PFSK-1 (cell line): ENCODE results near the gene OR4C6.

Source experiments
- FOXP2 ChIP-seq: optimal IDR thresholded peaks from 2 replicates; pipeline ENCODE3; 2011; ENCODE audit warnings: borderline replicate concordance, control low read depth, inconsistent platforms; ENCODE audit not compliant: insufficient read depth; ENCODE audit errors: extremely low read length, extremely low read depth
- POLR2AphosphoS5 ChIP-seq: IDR thresholded peaks from 2 replicates; pipeline ENCODE4 v1.6.1; 2012; ENCODE audit warnings: low read depth, mild to moderate bottlenecking, control low read depth, low read length, moderate library complexity
- REST ChIP-seq, 2 experiments: IDR thresholded peaks; 2 replicates each; pipeline versions ENCODE4 v1.6.1 to v1.8.0; 2011 to 2012; ENCODE audit warnings: low read depth in 2 of 2, low read length in 2 of 2, control low read depth in 1 of 2, inconsistent platforms in 1 of 2, mild to moderate bottlenecking in 1 of 2, moderate library complexity in 1 of 2; ENCODE audit not compliant: insufficient read depth in 1 of 2
- SIN3A ChIP-seq: IDR thresholded peaks from 2 replicates; pipeline ENCODE4 v1.6.1; 2012; ENCODE audit warnings: mild to moderate bottlenecking, low read length, moderate library complexity, borderline replicate concordance; ENCODE audit not compliant: insufficient read depth
- TAF1 ChIP-seq: IDR thresholded peaks from 2 replicates; pipeline ENCODE4 v1.6.1; 2012; ENCODE audit warnings: low read length, control low read depth, borderline replicate concordance; ENCODE audit not compliant: insufficient read depth

GRCh38 chr11:55658031-55658573 lies 3.9 kb upstream of the OR4C6 start:
- TF ChIP-seq TAF1 (no peak), POLR2AphosphoS5 (no peak), REST (IDR thresholded peaks at IDR 0.05; ENCODE audit: insufficient read depth in 1 of 2, low read depth in 2 of 2, low read length in 2 of 2) (no peak), FOXP2 (no peak), SIN3A (no peak)
